EH (cell line): Measurements from ENCODE around the gene SYK.
"Not testable (repeated sequence)": the region's sequence is repeated elsewhere in the genome, so short reads cannot be mapped to it uniquely, and the experiment has no call there.

ENCODE experiments used
- DNase-seq: peaks from one replicate; pipeline ENCODE4 v3.0.0-alpha.2; 2015; ENCODE audit warnings: low read depth

The SYK gene

DNA sequence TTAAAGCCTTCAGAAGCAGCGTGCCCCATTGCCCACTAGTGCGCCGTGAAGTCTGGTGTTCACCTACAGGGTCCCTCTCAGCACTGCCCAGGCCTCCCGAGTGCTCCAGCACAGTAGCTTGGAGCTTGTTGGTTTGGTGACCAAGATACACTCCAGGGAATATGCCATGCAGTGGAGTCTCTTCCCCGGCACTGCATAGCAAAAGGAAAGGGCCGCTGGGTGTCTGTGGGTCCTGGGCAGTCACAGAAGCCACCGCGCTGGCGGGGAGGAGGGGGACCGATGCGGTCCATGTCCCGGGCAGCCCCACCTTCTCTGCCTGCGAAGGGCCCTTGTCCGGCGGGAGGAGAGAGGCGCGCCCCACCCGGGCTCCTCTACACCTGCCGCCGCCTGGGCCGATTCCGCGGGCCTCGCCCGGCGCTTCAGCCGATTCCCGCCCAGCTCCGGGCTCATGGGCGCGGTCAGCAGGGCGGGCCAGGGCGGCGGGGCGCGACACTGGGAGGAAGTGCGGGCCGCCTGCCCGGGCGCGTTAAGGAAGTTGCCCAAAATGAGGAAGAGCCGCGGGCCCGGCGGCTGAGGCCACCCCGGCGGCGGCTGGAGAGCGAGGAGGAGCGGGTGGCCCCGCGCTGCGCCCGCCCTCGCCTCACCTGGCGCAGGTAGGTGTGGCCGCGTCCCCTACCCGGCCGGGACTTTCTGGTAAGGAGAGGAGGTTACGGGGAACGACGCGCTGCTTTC, at the start of gene SYK:
Gene SYK, plus strand, starts transcription at position 579 of the 732 bp plus-strand sequence. CDS start 42,080 bp downstream, outside the sequence.
- no peak for DNase-seq

DNA sequence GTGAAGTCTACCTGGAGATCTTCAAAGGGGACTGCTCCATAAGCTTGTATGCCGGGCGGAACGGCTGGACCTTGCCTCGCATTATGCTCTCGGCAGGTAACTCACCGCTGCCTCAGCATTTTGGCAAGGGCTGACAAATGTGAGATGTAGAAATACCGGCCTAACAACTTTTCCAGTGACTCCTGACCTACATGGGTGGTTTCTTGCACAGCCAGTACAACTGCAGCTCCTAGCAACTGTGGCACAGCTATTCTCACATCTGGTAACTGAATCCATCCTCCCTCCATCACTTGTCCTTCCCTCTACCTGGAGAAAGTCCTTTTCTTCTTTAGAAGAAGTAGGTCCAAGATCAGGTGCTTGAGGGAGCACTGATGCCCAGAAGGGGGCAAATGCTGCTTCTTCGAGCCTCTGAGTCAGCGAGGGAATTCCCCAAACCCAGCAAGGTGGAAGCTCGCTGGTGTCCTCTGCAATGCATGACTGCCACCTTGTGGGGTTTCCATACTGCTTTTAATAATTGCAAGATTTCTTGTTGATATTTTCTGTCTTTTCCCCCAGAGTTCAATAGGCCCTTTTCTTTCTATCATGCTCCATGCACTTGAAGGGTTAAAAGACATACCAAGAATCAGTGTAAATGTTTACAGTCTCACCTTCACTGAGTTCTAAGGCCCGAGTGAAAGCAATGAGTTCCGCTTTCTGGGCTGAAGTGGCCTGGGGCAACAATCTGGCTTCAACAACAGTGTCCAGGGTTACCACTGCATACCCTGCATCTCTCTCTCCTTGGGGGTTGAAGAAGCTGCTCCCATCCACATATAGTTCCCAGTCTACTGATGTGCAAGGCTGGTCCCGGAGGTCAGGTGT, 45.9 kb upstream of the SYK start:
- peak; percentile 18 for DNase-seq

DNA sequence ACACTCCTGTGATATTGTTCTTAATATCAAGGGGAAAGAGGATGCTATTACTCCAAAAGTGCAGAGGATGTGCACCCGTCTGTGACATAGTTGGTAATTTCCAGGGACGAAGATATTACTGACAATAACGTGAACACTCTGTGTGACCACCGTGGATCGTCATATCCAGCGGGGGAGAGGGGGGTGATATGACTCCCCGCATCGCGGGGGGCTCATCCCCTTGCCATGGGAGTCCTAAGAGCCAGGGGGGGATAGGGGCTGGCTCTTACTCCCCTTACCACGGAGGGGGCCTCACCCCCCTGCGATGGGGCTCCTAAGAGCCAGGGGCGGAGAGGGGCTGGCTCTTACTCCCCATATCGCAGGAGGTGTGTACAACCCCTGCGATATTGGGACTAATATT, 41.0 kb upstream of the SYK start:
- DNase-seq: not testable (repeated sequence)

DNA sequence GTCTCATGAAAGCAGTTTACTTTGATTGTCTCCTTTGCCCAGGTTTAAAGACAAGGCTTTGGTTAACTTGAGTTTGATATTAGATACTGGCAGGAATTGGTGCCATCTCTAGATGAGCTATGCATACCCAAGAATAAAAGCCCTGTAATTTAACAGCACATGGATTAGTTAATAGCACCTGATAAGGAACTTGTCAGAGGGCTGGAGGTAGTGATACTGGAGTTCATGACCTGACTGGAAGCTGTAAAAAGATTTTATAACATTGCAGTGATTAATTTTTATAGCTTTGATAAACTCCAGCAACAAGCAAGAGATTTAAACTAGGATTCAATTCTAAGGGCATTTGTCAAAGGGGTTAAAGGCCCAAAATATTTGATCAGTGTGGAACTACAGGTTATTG, 34.9 kb upstream of the SYK start:
- DNase-seq: no peak

DNA sequence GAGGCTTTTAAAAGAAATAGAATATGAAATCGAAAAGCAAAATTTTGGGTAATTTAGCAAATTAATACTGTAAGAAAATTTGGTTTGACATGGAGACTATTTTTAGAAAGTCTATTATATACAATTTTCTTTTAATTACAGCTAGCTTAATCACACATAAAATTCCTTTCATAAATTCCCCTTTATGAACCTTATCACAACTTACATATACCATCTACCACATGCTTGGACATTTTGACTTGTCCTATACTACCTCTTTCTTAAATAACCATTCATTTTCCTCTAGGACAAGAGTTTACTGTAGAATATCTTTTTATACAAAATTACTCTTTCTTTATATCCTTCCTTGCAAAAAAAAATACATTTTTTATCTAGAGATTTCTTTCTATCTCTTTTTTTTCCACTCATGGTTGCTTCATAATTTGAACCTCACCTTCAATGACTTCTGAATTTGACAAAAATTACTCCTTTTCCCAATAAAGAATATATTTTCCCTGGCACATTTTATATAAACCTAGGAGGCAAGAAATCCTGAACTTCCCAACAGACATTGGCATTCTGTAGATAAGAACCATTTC, 34.0 kb upstream of the SYK start:
- no peak for DNase-seq

DNA sequence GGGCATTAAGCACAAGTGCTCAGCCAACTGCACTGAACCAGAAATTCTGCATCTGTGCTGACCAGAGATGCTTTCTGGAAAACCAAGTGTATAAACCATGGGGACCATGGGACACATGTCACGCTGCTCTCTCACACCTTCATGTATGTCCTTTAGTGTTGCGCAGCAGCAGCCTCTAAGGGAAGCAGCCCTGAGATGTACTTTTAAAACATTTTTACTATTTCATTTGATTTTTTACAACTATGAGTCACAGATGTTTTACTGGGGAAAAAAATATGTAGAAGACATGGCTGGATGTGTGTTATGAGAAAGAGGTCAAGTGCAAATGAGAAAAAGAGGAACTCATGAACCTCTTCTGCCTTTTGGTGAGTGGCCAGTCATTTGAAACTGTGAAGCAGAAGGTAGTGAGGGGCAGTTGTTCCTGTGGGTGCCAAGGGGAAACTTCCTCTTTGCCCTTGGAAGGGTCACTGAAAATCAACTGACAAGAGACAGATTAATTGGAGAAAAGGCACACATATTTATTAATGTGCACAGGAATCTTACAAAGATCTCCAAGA, 31.4 kb upstream of the SYK start:
- DNase-seq: no peak

DNA sequence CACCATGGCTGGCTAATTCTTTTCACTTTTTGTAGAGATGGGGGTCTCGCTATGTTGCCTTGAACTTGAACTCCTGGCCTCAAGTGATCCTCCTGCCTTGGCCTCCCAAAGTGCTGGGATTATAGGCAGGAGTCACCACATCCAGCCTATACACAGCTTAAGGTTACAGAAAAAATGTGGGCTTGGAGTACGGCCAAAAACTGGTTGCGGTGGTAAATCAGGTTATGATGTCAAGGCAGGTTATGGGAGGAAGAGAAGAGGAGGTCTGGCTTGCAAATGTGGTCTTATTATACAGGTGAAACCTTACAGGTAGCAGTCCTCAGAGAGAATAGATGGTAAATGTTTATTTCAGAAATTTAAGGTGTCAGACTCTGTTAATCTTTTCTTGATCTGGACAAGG, 30.7 kb upstream of the SYK start:
- DNase-seq: no peak

DNA sequence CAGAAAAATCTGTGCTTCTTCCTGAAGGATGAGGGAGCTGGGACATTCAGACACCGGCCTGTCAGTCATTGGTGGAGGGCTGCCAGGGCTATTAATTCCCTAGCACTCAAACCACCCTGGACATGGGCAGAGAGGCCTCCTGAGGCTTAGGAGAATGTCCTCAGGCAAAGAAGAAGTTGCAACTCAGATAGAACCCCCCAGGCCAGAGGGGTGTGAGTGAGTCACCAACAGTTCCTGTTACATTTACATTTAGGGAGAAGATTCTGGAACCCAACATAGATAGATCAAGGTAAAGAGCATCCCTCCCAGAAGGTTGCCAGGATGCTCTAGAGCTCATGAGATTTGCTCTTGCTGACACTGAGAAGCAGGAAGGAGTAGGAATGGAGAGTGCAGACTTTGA, 29.2 kb upstream of the SYK start:
- no peak for DNase-seq

DNA sequence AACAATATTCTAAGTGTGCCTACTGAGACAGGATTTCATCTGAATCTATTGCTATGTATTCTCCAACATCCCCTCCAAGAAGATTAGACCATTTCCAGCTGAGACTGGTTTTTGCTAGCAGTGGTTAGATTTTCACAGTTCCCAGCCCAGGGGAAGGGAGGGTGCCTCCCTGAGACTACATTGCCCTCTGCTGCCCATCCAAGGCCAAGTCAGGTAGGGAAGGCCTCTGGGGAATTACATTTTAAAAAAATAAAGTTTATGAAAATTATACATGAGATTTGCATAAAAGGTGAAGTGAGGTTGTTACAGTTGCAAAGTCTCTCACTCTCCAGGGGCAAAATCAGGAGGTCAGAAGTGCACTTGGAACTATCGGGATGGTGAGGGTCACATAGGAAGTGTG, 28.0 kb upstream of the SYK start:
- DNase-seq: peak; percentile 4

DNA sequence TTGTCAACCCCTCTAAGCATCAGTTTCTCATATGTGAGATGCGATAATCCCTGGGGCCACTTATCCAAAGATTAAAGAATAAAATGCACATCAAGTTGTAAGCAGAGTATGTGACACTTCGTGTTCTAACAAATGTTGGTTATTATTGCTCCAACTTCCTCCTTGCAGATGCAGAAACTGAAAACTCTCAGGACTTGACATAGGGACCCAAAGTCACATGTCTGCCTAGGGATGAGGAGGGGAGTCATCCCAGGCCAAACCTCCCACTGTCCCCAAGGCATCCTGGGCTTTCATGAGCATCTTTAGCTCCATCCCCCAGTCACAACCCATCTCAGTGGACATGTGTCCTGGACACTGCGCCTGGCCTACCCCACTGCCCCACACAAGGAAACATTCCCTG, 27.5 kb upstream of the SYK start:
- no peak for DNase-seq

DNA sequence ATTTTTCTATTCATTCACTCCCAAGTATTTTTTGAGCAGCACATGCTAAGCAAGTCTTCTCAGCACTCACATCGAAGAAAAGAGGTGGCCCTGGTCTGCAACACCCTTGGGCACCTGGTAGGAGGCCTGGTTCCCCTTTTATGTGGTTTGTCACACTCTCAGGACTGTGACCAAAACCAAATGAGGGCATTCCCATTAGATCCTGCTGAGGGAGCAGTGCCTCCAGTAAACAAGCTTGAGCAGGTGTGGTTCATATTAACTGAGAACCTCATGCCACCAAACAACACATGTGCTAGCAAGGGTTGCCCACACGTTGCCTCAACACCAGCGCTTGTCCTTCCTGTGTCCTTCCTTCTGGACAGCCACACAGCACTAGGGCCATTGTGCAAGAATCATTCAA, 26.9 kb upstream of the SYK start:
- no peak for DNase-seq

DNA sequence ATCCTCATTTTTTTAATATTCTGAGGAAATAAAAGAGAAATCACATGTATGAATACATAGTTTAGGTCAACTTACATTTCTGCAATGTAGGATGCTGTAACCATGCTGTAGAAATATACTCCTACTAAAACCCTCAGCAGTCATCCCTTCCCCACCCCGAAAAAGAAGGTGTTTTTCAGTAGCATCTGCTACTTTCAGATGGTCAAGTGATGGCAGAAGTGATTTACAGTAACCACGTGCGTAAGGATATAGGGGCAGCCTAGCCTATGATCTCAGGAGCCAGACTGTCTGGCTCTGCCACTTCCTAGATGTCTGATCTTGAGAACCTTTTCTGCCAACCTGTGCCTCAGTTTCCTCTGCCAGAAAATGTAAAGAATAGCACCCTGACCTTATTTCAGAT, 26.0 kb upstream of the SYK start:
- no peak for DNase-seq

DNA sequence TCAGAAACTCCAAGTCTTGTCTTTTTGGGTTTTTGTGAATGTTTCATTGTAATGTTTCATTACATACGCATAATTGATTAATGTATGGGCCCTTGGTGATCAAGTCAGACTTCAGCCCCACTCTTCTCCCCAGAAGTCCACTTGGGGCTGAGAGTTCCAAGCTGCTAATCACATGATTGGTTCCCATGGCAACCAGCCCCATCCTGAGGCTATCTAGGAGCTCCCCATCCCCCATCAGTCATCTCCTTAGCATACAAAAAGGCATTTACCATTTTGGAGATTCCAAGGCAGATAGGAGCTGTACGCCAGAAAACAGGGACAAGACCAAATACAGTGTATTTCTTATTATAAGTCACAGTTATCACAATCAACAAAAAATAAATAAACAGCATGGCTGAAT, 22.9 kb upstream of the SYK start:
- DNase-seq: no peak

DNA sequence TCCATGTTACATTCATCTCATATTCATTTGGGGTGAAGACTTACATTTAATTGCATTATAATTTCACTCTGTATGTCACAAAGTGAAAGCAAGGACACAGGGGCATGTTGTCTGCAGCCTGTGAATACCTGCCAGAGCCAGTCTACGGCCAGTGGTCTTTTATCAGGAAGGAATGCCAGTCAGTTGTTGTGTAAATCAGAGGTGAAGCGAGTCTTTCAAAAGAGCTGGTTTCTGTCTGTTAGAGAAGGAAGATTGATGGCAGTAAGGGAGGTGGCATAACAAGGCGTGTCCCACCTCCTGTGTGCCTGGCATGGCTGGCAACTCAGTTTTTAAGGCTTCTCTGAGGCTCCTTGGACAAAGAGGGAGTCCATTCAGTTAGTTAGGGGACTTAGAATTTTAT, 18.1 kb upstream of the SYK start:
- DNase-seq: no peak

DNA sequence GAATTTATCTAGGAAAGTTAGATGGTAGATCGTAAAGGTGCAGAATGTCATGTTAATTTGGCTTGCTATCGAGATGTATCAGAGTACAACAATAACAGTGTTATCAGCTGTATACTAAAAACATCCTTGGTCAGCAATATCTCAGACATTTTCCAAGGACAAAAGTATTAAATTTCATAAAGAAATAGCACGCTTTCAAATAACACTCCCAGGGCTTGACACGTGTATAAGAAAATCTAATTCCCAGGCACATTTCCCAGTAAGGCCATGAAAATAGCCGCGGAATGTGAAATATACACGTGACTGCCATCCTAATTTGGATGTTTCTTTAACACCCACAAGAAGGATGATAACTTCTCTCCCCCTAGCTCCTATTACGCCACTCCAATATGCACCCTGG, 17.7 kb upstream of the SYK start:
- DNase-seq: no peak

DNA sequence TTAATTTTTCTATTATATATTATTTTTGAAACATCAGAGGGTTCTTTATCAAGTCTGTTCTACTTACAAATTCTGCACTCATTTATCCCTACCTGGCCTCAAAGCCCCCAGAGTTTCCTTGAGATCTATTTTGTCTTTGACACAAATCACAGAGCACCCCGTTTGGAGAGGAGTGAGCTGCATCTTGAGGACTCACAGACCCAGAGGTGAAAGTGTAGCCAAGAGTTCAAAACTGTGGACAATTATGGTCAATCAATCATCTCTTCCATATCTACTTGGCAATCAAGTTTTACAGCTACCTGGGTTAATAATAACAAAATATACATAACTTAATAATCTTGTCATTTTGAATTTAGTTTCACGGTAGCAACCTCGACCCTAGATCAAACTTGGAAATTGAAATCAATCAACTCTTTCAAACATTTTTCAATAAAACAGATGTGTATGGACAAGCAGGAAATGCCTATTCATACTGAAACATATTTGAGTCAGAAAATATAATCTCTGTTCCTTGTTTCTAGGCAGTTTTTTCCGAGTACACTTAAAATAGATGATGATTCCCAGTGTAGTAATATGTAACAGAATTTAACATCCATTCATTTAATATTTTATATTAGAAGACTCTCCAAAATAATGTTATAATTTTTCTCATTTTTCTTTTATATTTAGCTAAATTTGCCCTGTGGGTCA, 13.7 kb upstream of the SYK start:
- no peak for DNase-seq

DNA sequence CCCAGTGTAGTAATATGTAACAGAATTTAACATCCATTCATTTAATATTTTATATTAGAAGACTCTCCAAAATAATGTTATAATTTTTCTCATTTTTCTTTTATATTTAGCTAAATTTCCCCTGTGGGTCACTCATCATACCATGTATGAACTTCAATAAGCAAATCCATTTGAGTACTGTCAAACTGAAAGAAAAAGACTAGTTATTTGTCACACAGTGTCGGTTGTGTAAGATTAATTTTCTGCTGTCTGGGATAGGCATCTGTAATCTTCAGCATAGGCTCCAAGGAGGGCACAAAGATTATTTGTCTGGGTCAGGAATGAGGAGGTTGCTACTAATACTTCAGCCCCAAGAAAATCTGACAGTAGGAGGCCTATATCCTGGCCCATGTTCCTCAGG, 13.1 kb upstream of the SYK start:
- not testable (repeated sequence) for DNase-seq

DNA sequence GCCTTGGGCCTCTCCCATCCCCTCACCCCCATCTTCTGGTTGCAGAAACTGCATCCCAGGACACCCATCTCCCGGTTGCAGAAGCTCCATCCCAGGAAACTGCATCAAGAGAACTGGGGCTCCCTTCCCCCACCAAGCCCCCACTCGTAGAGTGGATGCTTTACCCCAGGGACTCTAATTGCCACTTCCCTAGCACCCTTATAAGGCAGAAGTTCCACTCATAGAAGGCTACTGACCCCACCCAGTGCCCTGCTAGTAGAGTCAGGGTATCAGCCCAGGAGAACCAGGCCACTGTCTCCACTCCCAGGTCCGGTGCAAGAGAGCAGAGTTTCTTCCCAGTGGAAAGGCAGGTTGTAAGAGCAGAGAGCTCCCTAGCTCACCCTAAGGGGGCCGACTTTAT, 12.2 kb upstream of the SYK start:
- DNase-seq: no peak

DNA sequence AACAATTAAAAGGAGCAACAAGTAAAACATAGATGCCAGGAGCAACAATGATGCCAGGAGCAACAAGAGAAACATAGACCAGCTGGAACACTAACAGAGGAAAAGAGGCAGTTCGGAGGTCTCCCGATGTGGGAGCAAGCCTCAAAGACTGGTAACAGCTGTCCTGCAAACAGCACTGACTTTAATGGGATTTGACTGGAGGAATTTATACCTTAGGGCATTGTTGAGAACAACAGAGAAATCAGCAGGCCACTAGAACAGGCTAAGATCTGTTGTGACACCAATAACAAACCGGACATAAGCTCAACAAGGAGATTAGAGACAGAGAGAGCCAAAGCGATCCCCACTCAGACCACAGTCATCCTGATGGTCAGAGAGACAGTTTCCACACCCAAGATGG, 11.8 kb upstream of the SYK start:
- no peak for DNase-seq

DNA sequence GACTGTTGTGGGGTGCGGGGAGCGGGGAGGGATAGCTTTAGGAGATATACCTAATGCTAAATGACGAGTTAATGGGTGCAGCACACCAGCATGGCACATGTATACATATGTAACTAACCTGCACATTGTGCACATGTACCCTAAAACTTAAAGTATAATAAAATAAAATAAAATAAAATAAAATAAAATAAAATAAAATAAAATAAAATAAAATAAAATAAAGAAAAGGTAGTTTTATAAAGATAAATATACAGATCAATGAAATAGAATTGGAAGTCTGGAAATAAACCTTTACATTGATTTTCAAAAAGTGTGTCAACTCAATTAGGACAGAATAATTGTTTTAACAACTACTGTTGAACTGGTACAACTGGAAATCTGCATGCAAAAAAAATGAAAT, 8.6 kb upstream of the SYK start:
- not testable (repeated sequence) for DNase-seq

DNA sequence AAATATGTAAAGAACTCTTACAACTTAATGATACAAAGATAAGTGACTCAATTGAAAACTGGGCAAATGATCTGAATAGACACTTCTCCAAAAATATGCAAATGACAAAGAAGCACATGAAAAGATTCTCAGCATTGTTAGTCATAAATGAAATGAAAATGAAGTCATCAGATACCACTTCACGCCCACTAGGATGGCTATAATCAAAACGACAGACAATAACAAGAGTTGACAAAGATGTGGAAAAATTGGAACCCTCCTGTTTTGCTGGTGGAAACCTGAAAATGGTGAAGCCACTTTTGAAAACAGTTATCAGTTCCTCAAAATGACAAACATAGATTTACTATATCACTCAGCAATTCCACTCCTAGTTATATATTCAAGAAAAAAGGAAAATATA, 7.9 kb upstream of the SYK start:
- no peak for DNase-seq

DNA sequence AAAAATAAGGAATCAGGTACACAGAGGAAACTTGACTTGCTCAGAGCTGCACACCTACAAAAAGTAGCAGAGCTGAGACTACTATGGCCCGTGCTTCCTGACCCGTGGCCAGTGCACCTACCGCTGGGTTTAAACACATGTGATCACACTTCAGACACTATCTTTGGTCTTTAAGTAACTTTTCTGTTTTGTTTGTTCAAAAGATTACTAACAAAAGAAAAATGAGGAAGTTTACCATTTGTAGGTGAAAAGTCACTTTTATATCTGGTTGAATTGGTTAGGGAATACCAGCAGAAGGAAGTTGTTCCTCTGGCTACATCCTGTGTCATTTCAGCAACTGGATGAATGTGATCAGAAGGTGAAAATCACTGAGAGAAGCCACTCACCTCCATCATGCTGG, 6.5 kb upstream of the SYK start:
- no peak for DNase-seq
